Uterus (tissue), 4 donors: ENCODE data around the gene HAGH. TPM values are rescaled to one million over a fixed set of nuclear protein-coding genes. Genes with fewer than 3 reads are reported as not detected.

ENCODE experiments used
- DNase-seq, 2 donors: peaks; one replicate each; pipeline ENCODE4 v3.0.0-alpha.2; 2019 to 2020
- H3K27ac ChIP-seq, 2 donors: fragments of 200-600 bp; sonication (generic); 1 replicate in 1 of 2; 2 replicates in 1 of 2; pipeline ENCODE4 v1.5.1; 2016 to 2018
- H3K27me3 ChIP-seq, 2 donors: fragments of 200-600 bp; sonication (generic); one replicate each; pipeline ENCODE4 v1.5.1; 2018 to 2019; ENCODE audit warnings: control low read depth in 1 of 2
- H3K36me3 ChIP-seq, 2 donors: fragments of 200-600 bp; sonication (generic); one replicate each; pipeline ENCODE4 v1.5.1; 2019; ENCODE audit warnings: control low read depth in 1 of 2
- H3K4me1 ChIP-seq, 2 donors: fragments of 200-600 bp; sonication (generic); one replicate each; pipeline ENCODE4 v1.5.1; 2018 to 2019; ENCODE audit warnings: control low read depth in 1 of 2
- H3K4me3 ChIP-seq, 2 donors: fragments of 200-600 bp; sonication (generic); 1 replicate in 1 of 2; 2 replicates in 1 of 2; pipeline ENCODE4 v1.5.1; 2018 to 2019; ENCODE audit warnings: mild to moderate bottlenecking in 1 of 2
- H3K9me3 ChIP-seq, 2 donors: fragments of 200-600 bp; sonication (generic); one replicate each; pipeline ENCODE4 v1.5.1; 2019; ENCODE audit warnings: control low read depth in 1 of 2
- POLR2A ChIP-seq, 2 donors: fragments of 450-650 bp; IDR thresholded peaks; one replicate each; pipeline ENCODE4 v1.6.1; 2016; ENCODE audit warnings: antibody characterized with exemption in 2 of 2, mild to moderate bottlenecking in 1 of 2, moderate library complexity in 1 of 2
- intact Hi-C: fragments of 100-400 bp; cut with DNase I; formaldehyde crosslinking; loops from one replicate; pipeline ENCODE4 v1.15.1; 2023; ENCODE audit warnings: low total_unique reads
- total RNA-seq, 4 donors: library from RNA; depleted of rRNA in 3 of 4; stranded (reverse); fragments of >200 nt in 3 of 4; gene quantifications; one replicate each; pipeline versions ENCODE4 v1.1.0 to v1.2.4, GENCODE V29; 2014 to 2023
- TF ChIP-seq, protein P1 (sequence below), 4 experiments: fragments of 200-600 bp in 2 of 4; fragments of 450-650 bp in 2 of 4; sonication (generic) in 2 of 4; IDR thresholded peaks; one replicate each; pipeline ENCODE4 v1.5.1; 2016 to 2019; ENCODE audit warnings: antibody characterized with exemption in 4 of 4, mild to moderate bottlenecking in 2 of 4, moderate library complexity in 1 of 4
- donor health status: DM: yes; HTN: yes; CAD: no.

HAGH gene
- total RNA-seq, 4 donors from 2014 or later, result 22.9 to 75.3 (median 34.0) TPM

DNA sequence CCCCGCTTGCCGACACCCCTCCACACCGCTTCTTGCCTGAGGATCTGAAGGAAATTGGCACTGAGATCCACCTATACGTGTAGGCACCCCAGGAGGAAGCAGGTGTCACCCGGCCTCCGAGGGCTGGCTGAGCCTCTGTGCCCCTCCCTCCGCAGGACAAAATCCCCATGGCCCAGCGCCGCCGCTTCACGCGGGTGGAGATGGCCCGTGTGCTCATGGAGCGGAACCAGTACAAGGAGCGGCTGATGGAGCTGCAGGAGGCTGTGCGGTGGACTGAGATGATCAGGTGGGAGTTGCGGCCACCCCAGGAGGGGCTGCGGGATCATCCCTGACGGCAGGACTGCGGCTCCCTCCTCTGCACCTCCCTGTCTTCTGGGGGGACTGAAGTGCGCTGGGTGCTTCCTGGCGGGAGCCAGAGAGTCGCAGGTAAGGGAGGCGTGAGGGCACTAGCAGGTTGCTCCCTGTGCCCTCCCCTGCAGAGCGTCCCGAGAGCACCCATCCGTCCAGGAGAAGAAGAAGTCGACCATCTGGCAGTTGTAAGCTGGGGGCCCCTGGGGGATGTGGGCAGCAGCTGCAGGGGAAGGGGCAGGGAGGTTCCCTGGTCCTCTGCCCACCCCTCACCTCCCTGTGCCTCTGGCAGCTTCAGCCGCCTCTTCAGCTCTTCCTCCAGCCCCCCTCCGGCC lies 64.3 kb downstream of the HAGH start:
- DNase-seq, result no peak
- no peak overlapping the region for H3K27ac ChIP-seq
- no peaks in the 10 kb centered on the region for H3K9me3 ChIP-seq
- no peak overlapping the region for H3K4me3 ChIP-seq
- intact Hi-C loops, result no loop called here
- H3K36me3 ChIP-seq, result no peaks in the 10 kb centered on the region
- no peaks in the 10 kb centered on the region for H3K4me1 ChIP-seq
- H3K27me3 ChIP-seq, result no peaks in the 10 kb centered on the region
- TF ChIP-seq, protein P1, sequence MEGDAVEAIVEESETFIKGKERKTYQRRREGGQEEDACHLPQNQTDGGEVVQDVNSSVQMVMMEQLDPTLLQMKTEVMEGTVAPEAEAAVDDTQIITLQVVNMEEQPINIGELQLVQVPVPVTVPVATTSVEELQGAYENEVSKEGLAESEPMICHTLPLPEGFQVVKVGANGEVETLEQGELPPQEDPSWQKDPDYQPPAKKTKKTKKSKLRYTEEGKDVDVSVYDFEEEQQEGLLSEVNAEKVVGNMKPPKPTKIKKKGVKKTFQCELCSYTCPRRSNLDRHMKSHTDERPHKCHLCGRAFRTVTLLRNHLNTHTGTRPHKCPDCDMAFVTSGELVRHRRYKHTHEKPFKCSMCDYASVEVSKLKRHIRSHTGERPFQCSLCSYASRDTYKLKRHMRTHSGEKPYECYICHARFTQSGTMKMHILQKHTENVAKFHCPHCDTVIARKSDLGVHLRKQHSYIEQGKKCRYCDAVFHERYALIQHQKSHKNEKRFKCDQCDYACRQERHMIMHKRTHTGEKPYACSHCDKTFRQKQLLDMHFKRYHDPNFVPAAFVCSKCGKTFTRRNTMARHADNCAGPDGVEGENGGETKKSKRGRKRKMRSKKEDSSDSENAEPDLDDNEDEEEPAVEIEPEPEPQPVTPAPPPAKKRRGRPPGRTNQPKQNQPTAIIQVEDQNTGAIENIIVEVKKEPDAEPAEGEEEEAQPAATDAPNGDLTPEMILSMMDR (IDR thresholded peaks at IDR 0.05), result no peak
- no peak for TF ChIP-seq POLR2A (IDR thresholded peaks at IDR 0.05)

DNA sequence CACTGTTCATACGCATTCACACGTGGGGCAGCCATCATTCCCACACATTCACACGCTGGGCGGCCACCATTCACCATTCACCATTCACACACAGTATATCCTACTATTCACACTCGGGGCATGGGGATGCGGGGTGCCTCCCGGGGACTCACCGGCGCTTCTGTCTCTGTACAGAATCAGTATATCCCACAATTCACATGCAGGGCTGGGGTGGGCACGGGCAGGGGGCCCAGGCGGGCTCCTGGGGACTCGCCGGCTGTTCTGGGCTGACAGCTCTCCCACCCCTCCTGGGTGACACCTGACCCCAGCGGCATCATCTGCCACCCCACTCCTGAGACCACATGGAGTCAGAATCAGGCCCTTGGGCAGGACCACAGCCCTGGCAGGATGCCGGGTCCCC lies 64.9 kb downstream of the HAGH start:
- no peaks in the 10 kb centered on the region for H3K27me3 ChIP-seq
- no peak for DNase-seq
- H3K4me3 ChIP-seq, result no peak overlapping the region
- no peak for TF ChIP-seq POLR2A (IDR thresholded peaks at IDR 0.05)
- TF ChIP-seq, protein P1 (IDR thresholded peaks at IDR 0.05), result no peak
- intact Hi-C loops, result no loop called here
- no peaks in the 10 kb centered on the region for H3K36me3 ChIP-seq
- H3K9me3 ChIP-seq, result no peaks in the 10 kb centered on the region
- no peak overlapping the region for H3K27ac ChIP-seq
- H3K4me1 ChIP-seq, result no peaks in the 10 kb centered on the region

DNA sequence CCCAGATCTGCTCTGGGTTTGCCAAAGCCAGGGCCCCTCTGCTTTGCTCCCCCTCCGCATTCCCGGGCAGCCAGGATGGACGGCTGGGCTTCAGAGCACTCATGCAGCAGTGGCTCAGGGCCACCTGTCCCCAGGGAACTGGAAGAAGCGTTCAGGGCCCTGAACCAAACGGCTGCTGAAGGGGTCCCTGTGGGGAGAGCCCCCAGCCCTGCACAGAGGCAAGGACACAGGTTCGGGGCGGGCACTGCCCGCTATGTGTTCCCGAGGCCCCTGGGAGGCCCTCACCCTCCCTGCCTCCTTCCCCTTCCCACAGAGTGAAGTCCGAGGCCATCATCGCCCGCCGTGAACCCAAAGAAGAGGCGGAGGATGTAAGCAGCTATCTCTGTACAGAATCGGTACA lies 65.7 kb downstream of the HAGH start:
- Histone ChIP-seq H3K27me3 (no peaks in the 10 kb centered on the region), H3K9me3 (no peaks in the 10 kb centered on the region), H3K27ac (no peak overlapping the region), H3K4me1 (no peaks in the 10 kb centered on the region), H3K36me3 (no peaks in the 10 kb centered on the region), H3K4me3 (no peak overlapping the region)
- DNase-seq, result no peak
- intact Hi-C loops, result no loop called here
- TF ChIP-seq POLR2A (IDR thresholded peaks at IDR 0.05), result no peak
- TF ChIP-seq, protein P1 (IDR thresholded peaks at IDR 0.05), result no peak

DNA sequence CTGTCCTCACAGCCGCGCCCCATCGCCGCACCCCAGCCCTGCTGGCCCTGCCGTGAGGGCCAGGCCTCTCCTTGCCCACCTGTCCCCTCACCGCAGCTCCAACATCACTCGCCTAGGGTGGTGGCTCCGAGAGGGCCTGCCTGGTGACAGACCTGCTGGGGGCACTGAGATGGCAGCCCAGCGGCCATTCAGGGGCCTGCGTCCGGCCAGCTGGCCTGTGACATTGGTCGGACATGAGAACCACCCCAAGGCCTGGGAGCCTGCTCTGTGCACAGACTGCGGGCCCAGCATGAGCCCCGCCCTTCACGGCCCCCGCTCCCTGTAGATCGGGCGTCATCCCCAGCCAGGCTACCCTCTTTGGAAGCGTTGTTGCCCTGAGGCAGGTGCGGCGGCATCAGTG lies 67.1 kb downstream of the HAGH start:
- no peaks in the 10 kb centered on the region for H3K36me3 ChIP-seq
- no peak for DNase-seq
- no peaks in the 10 kb centered on the region for H3K27me3 ChIP-seq
- no peak overlapping the region for H3K4me3 ChIP-seq
- H3K4me1 ChIP-seq, result no peaks in the 10 kb centered on the region
- intact Hi-C loops, result no loop called here
- no peaks in the 10 kb centered on the region for H3K9me3 ChIP-seq
- no peak for TF ChIP-seq POLR2A (IDR thresholded peaks at IDR 0.05)
- TF ChIP-seq, protein P1 (IDR thresholded peaks at IDR 0.05), result no peak
- H3K27ac ChIP-seq, result no peak overlapping the region

DNA sequence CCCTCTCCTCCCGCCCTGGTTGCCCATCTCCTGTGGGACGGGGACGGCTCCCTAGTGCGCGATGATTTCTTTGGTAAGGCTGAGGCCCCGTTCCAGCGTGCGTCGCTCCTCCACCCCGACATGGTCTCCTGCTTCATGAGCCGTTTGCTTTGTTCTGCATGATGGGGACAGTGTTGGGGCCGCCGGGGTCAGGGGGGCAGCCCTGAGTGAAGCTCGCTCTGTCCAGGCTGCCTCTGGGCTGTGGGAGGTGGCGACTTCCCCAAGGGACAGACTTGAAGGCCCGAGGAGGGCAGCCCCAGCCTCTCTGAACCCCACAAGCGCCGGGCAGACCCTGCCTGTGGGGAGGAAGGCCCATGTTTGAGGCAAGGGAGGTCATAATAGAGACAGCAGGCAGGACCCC lies 67.7 kb downstream of the HAGH start:
- Histone ChIP-seq H3K27ac (no peak overlapping the region), H3K27me3 (no peaks in the 10 kb centered on the region), H3K9me3 (no peaks in the 10 kb centered on the region), H3K36me3 (no peaks in the 10 kb centered on the region), H3K4me1 (no peaks in the 10 kb centered on the region), H3K4me3 (no peak overlapping the region)
- DNase-seq, result no peak
- no peak for TF ChIP-seq POLR2A (IDR thresholded peaks at IDR 0.05)
- TF ChIP-seq, protein P1 (IDR thresholded peaks at IDR 0.05), result no peak
- intact Hi-C loops, result no loop called here
